GM12872 (cell line): Measurements from ENCODE around the gene EIF1AY.

Source experiments
- CTCF ChIP-seq: IDR thresholded peaks from 3 replicates; pipeline ENCODE4 v1.5.1; 2011; ENCODE audit warnings: low read depth, mild to moderate bottlenecking, low read length, moderate library complexity; ENCODE audit not compliant: insufficient read depth

The EIF1AY gene

GRCh38 chrY:20551840-20552239, 23.7 kb upstream of the EIF1AY start:
- TF ChIP-seq CTCF = no peak

- no peak for TF ChIP-seq CTCF
Measured at GRCh38 chrY:20555820-20556219, 19.8 kb upstream of the EIF1AY start.

- TF ChIP-seq CTCF = peak; percentile 37; the same call in 1 of the 3 replicates
Measured at GRCh38 chrY:20558677-20559076, 16.9 kb upstream of the EIF1AY start.

- TF ChIP-seq CTCF = no peak
Measured at GRCh38 chrY:20559873-20560512, 15.6 kb upstream of the EIF1AY start.

GRCh38 chrY:20571306-20571705, 4.3 kb upstream of the EIF1AY start:
- TF ChIP-seq CTCF = no peak

- TF ChIP-seq CTCF = no peak
Measured at GRCh38 chrY:20576506-20576905, 930 bp downstream of the EIF1AY start.

- TF ChIP-seq CTCF = no peak
Measured at GRCh38 chrY:20578206-20578605, 2.6 kb downstream of the EIF1AY start.

GRCh38 chrY:20581687-20582086, 6.1 kb downstream of the EIF1AY start:
- TF ChIP-seq CTCF = no peak
